RWPE2 (cell line): Measurements from ENCODE around the gene ITPA.

Source experiments
- ATAC-seq: fragments of 200-7000 bp; cut with Tn5 transposase; 3 replicates; pipeline ENCODE4 v1.9.1; 2021; ENCODE audit warnings: low read depth
- DNase-seq: peaks from one replicate; pipeline ENCODE4 v3.0.0-alpha.2; 2020; ENCODE audit warnings: low spot score
- H3K27ac ChIP-seq: fragments of 450-650 bp; 2 replicates; pipeline ENCODE4 v1.5.1; 2017; ENCODE audit warnings: mild to moderate bottlenecking; ENCODE audit not compliant: poor library complexity, severe bottlenecking
- H3K27me3 ChIP-seq: fragments of 250-450 bp; sonication (Bioruptor Pico); 2 replicates; pipeline ENCODE4 v1.5.1; 2021; ENCODE audit warnings: mild to moderate bottlenecking, moderate library complexity; ENCODE audit not compliant: insufficient read depth, poor library complexity, severe bottlenecking
- H3K36me3 ChIP-seq: fragments of 250-450 bp; sonication (Bioruptor Pico); 2 replicates; pipeline ENCODE4 v1.5.1; 2020; ENCODE audit warnings: low read depth, mild to moderate bottlenecking, moderate library complexity
- H3K4me1 ChIP-seq: fragments of 250-450 bp; sonication (Bioruptor Pico); 2 replicates; pipeline ENCODE4 v1.5.1; 2021; ENCODE audit warnings: mild to moderate bottlenecking, moderate library complexity; ENCODE audit not compliant: insufficient read depth, poor library complexity, severe bottlenecking
- H3K4me3 ChIP-seq: fragments of 250-450 bp; sonication (Bioruptor Pico); 2 replicates; pipeline ENCODE4 v1.5.1; 2021; ENCODE audit warnings: mild to moderate bottlenecking, moderate library complexity; ENCODE audit not compliant: severe bottlenecking
- H3K9me3 ChIP-seq: fragments of 250-450 bp; sonication (Bioruptor Pico); 2 replicates; pipeline ENCODE4 v1.5.1; 2021; ENCODE audit warnings: mild to moderate bottlenecking, moderate library complexity; ENCODE audit not compliant: severe bottlenecking
- TF ChIP-seq, protein P1 (sequence below): fragments of 450-650 bp; IDR thresholded peaks from one replicate; pipeline ENCODE4 v1.5.1; 2017; ENCODE audit warnings: mild to moderate bottlenecking, moderate library complexity; ENCODE audit not compliant: poor library complexity, severe bottlenecking

The ITPA gene

DNA sequence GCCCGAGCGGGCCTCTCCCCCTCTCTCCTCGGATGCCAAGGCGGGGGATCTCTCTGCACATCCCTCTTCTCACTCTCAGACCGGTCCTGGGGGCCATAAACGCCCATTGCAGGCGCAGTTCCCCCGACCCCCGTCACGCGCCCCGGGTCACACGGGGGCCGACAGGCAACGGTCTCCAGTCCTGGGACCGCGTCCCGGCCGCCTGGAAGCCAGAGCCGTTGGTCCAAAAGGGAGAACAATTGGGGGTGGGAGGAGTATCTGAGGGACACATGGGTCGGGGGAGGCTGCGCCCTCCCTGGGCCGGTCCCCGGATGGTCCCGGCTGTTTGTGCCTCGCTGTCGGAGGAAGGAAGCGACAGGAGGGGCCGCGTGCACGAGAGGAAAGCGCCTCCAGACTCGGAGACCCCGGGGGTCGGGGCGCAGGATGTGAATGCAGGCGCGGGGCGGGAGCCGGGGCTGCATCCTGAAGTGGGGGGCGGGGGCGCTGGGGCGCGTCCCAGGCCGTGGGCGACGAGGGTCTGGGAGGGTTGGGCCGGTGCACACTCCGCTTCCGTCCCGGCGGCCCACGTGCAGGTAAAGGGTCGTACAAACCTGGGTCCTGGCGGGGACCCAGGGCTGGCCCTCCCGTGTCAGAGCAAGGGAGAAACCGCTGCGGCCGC, 28.8 kb downstream of the ITPA start:
- peaks cover 6% of the 10 kb centered on the region for H3K27me3 ChIP-seq
- H3K9me3 ChIP-seq, result no peaks in the 10 kb centered on the region
- DNase-seq (peak; percentile 53), ATAC-seq (no peak)
- H3K36me3 ChIP-seq, result no peaks in the 10 kb centered on the region
- peak overlapping the region; percentile 57 for H3K4me3 ChIP-seq
- no peak overlapping the region for H3K27ac ChIP-seq
- TF ChIP-seq, protein P1, sequence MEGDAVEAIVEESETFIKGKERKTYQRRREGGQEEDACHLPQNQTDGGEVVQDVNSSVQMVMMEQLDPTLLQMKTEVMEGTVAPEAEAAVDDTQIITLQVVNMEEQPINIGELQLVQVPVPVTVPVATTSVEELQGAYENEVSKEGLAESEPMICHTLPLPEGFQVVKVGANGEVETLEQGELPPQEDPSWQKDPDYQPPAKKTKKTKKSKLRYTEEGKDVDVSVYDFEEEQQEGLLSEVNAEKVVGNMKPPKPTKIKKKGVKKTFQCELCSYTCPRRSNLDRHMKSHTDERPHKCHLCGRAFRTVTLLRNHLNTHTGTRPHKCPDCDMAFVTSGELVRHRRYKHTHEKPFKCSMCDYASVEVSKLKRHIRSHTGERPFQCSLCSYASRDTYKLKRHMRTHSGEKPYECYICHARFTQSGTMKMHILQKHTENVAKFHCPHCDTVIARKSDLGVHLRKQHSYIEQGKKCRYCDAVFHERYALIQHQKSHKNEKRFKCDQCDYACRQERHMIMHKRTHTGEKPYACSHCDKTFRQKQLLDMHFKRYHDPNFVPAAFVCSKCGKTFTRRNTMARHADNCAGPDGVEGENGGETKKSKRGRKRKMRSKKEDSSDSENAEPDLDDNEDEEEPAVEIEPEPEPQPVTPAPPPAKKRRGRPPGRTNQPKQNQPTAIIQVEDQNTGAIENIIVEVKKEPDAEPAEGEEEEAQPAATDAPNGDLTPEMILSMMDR, result no peak
- H3K4me1 ChIP-seq, result peaks cover 9% of the 10 kb centered on the region

DNA sequence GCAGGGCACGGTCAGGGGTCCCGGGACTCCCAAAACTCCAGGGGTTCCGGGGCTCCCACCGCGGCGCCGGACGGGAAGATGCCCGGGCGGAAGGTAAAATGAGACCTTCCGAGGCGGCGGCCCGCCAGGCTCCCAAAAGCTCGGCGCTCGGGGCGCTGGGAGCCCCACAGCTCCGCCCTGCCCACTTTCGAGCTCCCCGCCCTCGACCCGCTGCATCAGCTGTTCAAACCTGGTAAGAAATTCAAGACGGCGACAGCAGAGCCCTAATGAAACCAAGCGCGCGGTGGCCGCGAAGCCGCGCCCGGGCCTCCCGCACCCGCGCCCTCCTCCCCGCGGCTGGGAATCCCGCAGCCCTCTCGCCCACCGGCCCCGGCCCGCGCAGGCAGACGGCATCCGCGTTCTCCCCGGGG, 29.3 kb downstream of the ITPA start:
- peak; percentile 17; the same call in 2 of the 3 replicates for ATAC-seq
- TF ChIP-seq, protein P1, result no peak
- Histone ChIP-seq H3K27me3 (peaks cover 6% of the 10 kb centered on the region), H3K4me1 (peaks cover 9% of the 10 kb centered on the region), H3K36me3 (no peaks in the 10 kb centered on the region), H3K9me3 (no peaks in the 10 kb centered on the region), H3K27ac (peak overlapping the region; percentile 0), H3K4me3 (peak overlapping the region; percentile 57)
- DNase-seq, result peak; percentile 70

DNA sequence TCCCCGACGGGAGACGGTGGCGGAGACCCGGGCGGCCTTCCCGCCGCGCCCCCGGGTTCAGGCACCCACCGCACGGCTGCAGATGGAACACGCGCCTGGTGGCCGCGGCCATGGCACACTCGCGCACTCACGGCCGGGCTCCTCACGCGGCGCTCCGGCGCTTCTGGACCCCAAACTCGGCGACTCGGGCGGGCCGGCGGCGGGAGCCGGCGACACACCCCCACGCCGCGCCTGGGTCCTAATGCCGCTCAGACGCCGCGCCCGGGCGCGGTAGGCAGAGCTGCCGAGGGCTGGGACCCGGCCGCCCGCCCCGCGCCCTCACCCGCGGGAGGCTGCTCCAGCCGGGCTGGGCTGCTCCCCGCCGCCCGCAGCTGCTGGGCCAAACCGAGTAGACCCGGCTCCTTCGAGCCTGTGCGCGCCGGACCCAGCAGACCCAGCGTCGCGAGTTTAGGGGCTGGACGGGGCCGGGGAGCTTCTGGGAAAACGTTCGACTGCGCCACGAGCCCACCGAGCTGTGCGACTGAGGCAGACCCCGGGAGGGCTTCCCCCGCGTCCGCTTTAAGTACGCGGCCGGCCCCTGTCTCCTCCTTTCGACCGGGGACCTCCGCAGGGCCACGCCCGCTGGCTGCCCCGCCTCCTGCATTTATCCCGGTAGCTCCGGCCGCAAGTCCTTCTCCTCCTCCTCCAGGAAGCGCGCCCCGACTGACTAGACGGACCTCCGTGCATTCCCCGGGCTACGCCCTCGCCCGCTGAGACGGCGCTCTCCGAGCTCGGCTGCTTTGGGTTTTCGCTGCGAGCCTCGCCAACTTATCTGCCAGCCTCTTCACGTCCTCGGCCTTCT, 29.9 kb downstream of the ITPA start, which contains the start of gene SLC4A11:
SLC4A11 (minus strand) TSS at position 165 of the 841 bp plus-strand sequence; CDS start at position 112, 53 bp downstream.
- H3K27me3 ChIP-seq, result peaks cover 6% of the 10 kb centered on the region
- DNase-seq (peak; percentile 86), ATAC-seq (peak; percentile 60)

DNA sequence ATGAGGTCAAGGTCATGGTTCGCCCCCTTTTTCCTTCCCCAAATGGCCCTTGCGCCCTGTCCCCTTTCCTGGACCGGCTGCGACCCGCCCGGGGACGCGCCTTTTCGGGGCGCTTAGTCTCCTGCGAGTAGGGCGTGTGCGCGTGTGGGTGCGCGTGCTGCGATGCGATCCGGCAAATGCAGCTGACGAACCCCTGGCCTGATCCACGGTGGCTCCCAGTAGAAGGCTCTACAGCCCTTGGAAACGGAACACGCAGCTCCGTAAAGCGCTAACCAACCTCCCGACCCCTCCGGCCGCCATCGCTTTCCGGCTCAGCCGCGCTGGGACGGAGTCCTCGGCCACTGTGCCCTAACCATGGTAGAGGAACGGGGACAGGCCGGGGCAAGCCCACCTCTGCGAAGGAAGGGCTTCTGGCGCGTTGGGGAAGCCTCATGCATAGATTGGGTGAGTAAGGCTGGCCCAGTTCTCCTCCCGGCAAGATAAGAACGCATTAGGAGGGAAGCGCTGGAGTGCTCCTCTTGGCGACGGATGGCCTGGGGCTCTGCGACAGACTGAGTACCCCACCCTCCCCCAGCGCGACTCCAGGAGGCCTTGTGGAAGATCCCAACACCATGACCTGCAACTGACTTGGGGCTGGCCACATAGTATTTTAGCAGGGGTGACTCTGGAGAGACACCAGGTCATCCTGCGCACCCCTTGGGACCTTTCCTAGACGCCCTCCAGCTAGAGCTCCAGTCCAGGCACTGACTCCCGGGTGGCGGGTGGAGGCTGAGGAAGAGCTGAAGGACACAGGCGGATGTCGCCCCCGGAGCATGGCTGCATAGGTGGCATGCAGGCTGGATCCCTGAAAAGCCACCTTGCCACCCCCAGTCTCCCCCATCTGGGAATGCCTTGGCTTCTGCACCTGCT, 30.8 kb downstream of the ITPA start:
- Histone ChIP-seq H3K36me3 (no peaks in the 10 kb centered on the region), H3K4me1 (peaks cover 9% of the 10 kb centered on the region), H3K27me3 (peaks cover 6% of the 10 kb centered on the region), H3K4me3 (peak overlapping the region; percentile 57), H3K27ac (no peak overlapping the region), H3K9me3 (no peaks in the 10 kb centered on the region)
- ATAC-seq, result peak; percentile 21; the same call in 2 of the 3 replicates
- TF ChIP-seq, protein P1, result no peak
- peak; percentile 66 for DNase-seq

More for the DNA sequence above, 29.9 kb downstream of the ITPA start, which contains the start of gene SLC4A11:
- Histone ChIP-seq H3K9me3 (no peaks in the 10 kb centered on the region), H3K4me1 (peaks cover 9% of the 10 kb centered on the region), H3K36me3 (no peaks in the 10 kb centered on the region), H3K27ac (peak within 1 kb of the TSS; percentile 0), H3K4me3 (peak within 1 kb of the TSS; percentile 57)
- TF ChIP-seq, protein P1, result no peak
